ENCODE measurements around the gene AQR. TPM values are rescaled to one million over a fixed set of nuclear protein-coding genes. Genes with fewer than 3 reads are reported as not detected.

Gene AQR
- total RNA-seq, 1 experiment from 2014 or later: 30.7 TPM

- no peak for TF ChIP-seq REST (IDR thresholded peaks at IDR 0.05; ENCODE audit: low read depth)
- no peak for TF ChIP-seq YY1 (IDR thresholded peaks at IDR 0.05; ENCODE audit: extremely low read depth, insufficient replicate concordance, low read depth, low read length)
- TF ChIP-seq POLR2A (IDR thresholded peaks at IDR 0.05; ENCODE audit: borderline replicate concordance, extremely low read depth, insufficient read depth, insufficient read length): no peak
- TF ChIP-seq ZNF274 (IDR thresholded peaks at IDR 0.05; ENCODE audit: low read depth, low read length): no peak
- TF ChIP-seq SP1 (IDR thresholded peaks at IDR 0.05; ENCODE audit: low read depth): no peak
These were observed 17.1 kb downstream of the AQR start (continued) for GRCh38 chr15:34952481-34952880.

- ATAC-seq (no peak), DNase-seq (ENCODE audit: low read depth, low spot score) (no peak)
- peaks cover 9 to 11% of the 10 kb centered on the region in 2 experiments; a peak in 2 of 4 replicates for H3K36me3 ChIP-seq (ENCODE audit: control insufficient read depth in 1 of 2, insufficient read depth in 2 of 2, low read length in 2 of 2)
- intact Hi-C loops (cut with micrococcal nuclease): no loop called here
- RAD21 ChIA-PET (ENCODE audit: low non-redundant PET in 1 of 2, low total read pairs in 2 of 2, uncharacterized antibody in 2 of 2, unreplicated experiment in 2 of 2): interaction anchor here in 1 of 2 experiments (0.6 kb wide), 1 partner anchor 12 kb away, joined by 3 read pairs; no protein-coding TSS in a partner anchor
- no peak overlapping the region for H3K4me2 ChIP-seq (ENCODE audit: low read length)
- no peaks in the 10 kb centered on the region for H3K9me3 ChIP-seq (ENCODE audit: control insufficient read depth in 1 of 2, insufficient read depth in 1 of 2, low read depth in 1 of 2, low read length in 2 of 2)
- POLR2A ChIA-PET: no interaction called here
- no peak overlapping the region for H3K27ac ChIP-seq (ENCODE audit: low read depth, low read length)
- TF ChIP-seq REST (IDR thresholded peaks at IDR 0.05; ENCODE audit: low read depth) (no peak), YY1 (IDR thresholded peaks at IDR 0.05; ENCODE audit: extremely low read depth, insufficient replicate concordance, low read depth, low read length) (no peak), CEBPB (IDR thresholded peaks at IDR 0.05; ENCODE audit: low read depth) (no peak), ZNF274 (IDR thresholded peaks at IDR 0.05; ENCODE audit: low read depth, low read length) (no peak), JUND (IDR thresholded peaks at IDR 0.05) (no peak), CTCF (IDR thresholded peaks at IDR 0.05 in 2 of 3, conservative IDR thresholded peaks at IDR 0.05 in 1 of 3; ENCODE audit: borderline replicate concordance in 1 of 3, insufficient read depth in 1 of 3, low read depth in 2 of 3, low read length in 2 of 3) (no peak), CBX3 (IDR thresholded peaks at IDR 0.05; ENCODE audit: low read depth) (no peak)
- H3K4me3 ChIP-seq (replicated peaks in 1 of 2; ENCODE audit: low read depth in 1 of 2, low read length in 2 of 2): no peak overlapping the region
- CTCF ChIA-PET: no interaction called here
- no peak overlapping the region for H3K9ac ChIP-seq (ENCODE audit: low read length)
- no peaks in the 10 kb centered on the region for H3K27me3 ChIP-seq (ENCODE audit: insufficient read depth, low read length)
- H3K9me2 ChIP-seq (ENCODE audit: insufficient read depth): no peaks in the 10 kb centered on the region
- H3K79me2 ChIP-seq (ENCODE audit: insufficient read depth, low read length): peaks cover 38% of the 10 kb centered on the region
- H2AFZ ChIP-seq (ENCODE audit: low read depth, low read length, poor library complexity, severe bottlenecking): no peak overlapping the region
- H4K20me1 ChIP-seq (ENCODE audit: insufficient read depth): no peaks in the 10 kb centered on the region
- no TSS peak for BruUV-seq (replicated peaks)
- H3K4me1 ChIP-seq (ENCODE audit: control insufficient read depth in 1 of 2, insufficient read depth in 2 of 2, low read length in 2 of 2): no peaks in the 10 kb centered on the region; a peak in 1 of 4 replicates
These were observed 17.5 kb downstream of the AQR start for GRCh38 chr15:34951993-34952392.
